GM19099 (cell line): Measurements from ENCODE around the gene SYNCRIP.

Source experiments
- POLR2A ChIP-seq: IDR thresholded peaks from 3 replicates; pipeline ENCODE4 v1.6.1; 2011; ENCODE audit warnings: low read depth; ENCODE audit not compliant: insufficient read length; ENCODE audit errors: extremely low read depth

SYNCRIP gene

DNA sequence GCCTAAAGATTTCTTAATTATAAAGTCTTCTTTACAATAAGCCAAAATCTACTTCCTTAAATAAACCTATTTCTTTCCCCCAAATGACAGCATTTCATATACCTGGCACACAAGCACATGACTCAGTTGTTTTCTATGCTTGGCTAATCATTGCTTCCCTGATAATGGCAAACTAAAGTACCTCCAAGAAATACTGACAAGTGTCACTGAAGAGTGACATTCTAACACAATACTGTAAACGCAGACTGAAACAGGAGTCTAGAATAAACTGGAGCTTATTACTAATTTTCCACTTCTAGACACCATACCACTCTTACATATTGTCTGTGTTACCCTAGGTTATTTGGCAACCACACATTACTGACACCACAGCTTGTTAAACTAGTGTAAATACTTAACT is 14.3 kb downstream of the SYNCRIP start:
- no peak for TF ChIP-seq POLR2A

DNA sequence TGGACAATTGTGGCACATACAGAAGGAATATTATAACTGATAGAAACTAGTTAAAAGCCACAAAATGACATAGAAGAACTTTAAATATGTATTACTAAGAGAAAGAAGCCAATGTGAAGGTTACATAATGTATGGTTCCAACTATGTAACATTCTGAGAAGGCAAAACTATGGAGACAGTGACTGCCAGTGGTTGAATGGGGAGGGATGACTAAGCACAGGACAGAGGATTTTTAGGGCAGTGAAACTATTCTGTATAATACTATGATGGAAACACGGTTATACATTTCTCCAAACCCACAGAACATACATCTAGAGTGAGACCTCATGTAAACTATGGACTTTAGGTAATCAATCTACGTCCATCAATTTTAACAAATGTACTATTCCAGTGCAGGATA is 22.4 kb downstream of the SYNCRIP start:
- TF ChIP-seq POLR2A: no peak

DNA sequence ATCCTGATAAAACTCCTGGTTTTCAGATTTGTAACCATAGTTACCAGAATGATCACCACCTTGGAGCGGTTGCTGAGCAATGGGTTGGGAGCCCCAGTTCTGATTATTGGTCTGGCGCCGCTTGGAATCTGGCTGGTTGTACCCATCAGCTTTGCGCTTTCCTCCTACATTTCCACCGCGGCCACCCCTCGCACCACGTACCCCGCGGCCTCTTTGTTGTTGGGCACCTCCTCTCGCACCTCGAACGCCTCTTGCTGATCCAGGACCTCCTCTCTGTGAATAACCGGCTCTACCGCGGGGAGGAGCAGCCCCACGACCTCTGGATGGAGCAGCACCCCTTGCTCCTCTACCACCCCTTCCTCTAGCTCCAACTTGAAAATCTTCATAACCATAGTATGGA is 27.9 kb downstream of the SYNCRIP start:
- no peak for TF ChIP-seq POLR2A

DNA sequence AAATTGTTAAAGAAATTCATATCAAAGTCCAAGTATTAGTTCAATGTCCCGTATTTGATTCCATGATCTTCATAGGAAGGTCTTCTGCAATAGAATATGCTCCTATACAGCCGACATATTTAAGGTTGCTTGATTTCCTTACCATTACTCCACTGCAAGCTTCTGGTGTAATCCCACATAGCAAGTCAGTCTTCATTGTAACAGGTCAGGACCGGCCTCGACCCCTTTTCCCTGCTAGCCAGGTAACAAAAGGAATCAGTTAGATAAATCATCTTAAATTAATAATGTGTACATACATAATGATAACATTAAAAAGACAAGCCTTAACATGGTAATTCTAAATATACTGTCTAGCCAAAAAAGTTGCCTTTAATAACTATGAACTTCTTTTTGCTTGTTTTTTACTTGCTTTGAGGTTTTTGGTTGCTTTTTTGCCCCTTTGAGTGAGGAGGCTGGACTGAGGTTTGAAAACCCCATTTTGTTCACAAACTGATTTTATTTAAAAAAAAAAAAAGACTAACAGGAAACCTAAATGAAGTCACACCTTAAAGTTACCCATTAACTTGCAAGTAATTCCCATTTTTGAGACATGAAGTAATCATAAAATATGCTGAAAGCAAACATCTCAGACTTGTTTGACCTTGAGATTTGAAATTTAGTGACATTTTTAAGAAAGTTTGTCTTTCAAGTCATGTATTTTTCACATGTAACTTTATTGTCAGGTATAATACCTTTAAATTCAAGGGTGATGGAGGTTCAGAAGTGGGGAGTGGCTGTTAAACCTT is 29.8 kb downstream of the SYNCRIP start:
- no peak for TF ChIP-seq POLR2A

DNA sequence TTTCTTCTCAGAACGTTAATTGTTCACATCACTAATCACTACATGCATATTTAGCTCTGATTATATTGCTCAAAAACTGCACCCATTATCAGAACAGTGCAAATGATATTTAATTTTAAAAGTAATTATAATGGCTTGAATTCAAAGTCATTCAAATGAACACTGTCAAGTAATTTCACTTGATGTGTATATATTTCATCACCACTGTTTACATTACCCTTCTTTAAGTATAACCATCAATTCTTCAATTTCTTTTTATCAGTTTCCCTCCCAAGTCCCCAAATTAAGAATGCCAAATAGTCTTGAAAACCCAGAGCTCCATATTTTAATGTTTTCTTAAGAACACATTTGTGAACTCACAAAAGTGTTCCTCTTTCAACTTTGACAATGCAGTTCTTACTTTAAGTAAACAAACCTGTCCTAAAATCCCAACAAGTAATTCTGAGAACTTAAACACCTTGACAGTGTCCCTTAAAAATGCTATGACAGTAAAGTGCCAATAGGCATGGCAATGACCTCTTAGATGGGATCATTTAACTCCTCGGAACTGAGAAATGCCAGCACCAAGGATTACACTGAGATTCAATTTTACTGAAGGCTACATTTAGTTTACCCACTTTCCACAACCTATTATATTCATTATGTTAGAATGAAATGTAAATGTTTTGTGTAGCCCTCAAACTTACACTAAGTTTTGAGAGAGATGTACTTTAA is 32.3 kb downstream of the SYNCRIP start:
- no peak for TF ChIP-seq POLR2A

DNA sequence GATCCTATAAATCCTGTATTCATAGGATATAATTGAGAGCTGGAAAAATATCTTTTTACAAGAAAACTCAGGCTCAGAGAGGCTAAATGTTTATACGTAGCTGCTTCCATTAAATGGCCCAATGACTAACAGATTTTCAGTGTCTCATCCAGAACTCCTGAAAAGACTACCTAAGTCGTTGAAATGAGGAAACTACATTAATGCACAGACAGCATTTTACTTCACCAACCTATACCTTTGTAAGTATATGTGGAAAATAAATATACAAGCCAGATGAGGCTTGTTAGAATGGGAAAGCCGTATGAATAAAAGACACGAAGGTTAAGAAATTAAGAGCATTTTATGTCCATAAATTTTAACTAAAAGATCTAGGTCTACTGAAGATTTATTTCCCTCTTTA is 40.6 kb downstream of the SYNCRIP start:
- TF ChIP-seq POLR2A: no peak

DNA sequence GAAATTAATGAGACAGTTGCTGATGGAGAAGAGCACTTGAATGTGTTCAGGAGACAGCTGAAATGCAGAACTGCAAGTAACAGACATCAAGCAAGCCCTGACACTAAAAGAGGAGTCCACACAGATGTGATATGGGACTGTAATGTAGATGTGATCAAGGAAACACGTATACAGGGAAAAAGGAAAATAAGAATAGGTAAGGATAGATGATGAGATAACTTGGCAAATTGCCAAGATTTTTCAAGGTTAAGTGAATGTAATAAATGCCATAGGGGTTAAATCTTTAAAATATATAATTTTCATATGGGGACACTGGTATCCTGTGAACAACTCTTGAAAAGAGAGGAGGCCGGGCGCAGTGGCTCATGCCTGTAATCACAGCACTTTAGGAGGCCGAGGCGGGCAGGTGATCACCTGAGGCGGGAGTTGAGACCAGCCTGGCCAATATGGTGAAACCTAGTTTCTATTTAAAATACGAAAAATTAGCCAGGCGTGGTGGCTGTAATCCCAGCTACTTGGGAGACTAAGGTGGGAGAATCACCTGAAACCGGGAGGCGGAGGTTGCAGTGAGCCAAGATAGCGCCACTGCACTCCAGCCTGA is 41.9 kb downstream of the SYNCRIP start:
- TF ChIP-seq POLR2A: no peak

DNA sequence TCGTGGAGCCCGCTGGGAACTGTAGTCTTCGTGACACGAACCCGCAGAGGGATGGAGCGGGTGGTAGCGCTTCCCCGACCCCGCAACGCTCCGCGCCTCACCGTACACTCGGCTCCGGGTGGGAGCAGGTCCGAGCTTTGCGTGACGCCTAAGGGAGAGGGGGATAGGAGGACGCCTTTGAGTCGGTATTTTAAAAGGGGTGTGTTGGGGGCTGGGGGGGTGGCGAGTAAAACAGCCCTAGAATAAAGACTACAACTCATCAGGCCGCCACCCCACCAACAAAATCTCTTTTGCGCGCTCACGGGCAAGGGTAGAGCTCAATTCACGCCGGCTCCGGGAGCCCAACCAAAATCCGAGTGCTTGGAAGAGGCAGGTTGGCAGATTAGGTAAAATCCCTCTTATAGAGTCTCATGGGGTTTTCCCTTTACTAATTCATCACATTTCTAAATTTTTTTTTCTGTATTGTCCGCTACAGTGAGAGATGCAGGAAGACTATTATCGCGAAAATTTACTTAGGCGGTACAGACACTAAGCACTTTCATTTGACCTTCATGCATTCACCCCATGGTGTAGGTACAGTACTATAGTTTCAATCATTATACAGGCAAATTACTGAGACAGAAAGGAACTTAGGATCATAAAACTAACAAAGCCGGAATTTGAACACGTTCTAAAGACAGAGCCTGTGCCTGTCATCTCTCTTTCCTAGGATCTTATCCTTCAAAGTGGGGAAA is 48.3 kb downstream of the SYNCRIP start:
- TF ChIP-seq POLR2A: no peak

DNA sequence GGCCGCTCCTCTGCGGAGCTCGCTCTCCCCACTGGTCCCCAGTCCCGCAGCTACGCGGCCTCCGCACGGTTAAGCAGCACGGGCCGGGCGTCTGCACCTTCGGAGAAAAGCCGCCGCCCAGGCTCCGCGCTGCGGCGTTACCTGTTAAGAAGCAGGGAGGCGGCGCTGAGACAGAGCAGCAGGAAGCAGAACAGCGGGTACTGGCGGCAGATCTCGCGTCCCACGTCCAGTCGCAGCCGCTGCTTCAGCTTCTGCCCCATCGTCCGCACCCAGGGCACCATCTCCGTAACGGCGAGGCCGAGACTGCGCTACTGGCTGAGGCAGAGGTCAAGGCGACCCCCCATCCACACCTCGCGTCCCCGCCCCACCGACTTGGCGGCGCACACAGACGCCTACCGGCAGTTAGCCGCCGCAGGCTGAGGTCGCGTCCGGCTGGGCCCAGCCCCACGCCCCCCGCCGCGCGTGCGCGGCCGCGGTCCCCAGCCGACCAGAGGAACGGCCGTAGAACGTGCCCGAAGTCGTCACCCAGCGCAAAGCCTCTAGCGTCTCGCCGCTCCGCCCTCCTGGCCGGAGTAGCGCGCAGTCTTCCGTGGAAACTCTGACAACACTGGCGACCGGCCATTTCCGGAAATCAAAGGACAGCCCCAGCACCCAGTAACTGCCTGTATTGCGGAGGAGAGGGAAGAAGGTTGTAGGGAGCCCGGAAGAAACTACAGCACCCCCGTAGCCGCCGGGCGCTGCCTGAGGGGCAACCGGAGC is 49.1 kb downstream of the SYNCRIP start, which contains the start of gene SNX14:
SNX14 (minus strand) TSS at position 421 of the 759 bp plus-strand sequence; CDS start at position 281, 140 bp downstream.
- peak; percentile 86 for TF ChIP-seq POLR2A

DNA sequence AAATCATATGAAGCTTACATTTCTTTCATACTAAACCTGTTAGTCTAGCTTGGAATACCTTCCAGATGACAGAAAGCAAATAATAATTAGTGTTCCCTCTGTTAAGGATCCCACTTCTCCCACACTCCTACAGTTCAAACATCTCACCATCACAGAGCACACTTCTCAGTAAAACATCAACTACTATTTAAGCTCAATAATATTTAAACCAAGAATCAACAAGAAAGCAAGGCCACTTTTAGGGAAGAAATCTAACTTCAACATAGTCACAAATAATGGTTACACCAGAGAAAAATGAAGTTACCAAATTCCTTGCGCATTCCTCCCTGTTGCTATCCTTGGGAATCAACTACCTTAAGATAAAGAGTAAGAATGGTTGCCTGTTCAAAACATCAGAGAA is 50.7 kb downstream of the SYNCRIP start:
- TF ChIP-seq POLR2A: no peak

DNA sequence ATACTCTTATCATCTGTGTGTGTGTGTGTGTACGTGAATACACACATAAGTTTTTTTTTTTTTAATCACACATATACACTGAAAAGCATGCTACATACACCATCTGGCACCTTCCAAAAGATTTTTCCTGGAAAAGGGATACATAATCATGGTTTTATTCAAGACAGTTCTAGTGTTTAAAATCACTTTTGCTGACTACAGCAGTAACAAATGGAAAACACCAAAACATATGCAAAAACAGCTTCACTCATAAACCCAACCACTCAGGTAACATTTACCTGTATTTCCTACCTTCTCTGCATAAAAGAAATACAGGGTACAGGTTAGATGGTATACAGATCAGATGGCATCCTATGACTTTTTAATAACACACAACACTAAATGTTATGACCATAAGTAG is 51.5 kb downstream of the SYNCRIP start:
- no peak for TF ChIP-seq POLR2A

DNA sequence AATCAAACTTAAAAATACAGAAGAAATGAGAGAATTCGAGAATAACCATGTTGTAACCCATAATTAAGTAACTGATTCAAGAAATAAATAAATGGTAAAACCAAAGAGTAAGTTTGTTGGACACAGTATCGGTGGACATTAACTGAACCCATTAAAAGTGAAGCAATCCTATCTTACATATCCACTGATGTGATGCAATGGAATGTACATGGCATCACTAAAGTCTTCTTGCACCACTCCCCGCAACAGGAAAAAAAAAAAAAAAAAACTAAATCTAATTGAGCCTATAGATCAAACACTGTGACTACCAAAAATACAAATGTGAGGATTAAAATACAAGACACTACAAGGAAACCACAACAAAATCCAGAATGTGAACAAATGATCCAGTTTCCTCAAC is 56.9 kb downstream of the SYNCRIP start:
- TF ChIP-seq POLR2A: no peak

DNA sequence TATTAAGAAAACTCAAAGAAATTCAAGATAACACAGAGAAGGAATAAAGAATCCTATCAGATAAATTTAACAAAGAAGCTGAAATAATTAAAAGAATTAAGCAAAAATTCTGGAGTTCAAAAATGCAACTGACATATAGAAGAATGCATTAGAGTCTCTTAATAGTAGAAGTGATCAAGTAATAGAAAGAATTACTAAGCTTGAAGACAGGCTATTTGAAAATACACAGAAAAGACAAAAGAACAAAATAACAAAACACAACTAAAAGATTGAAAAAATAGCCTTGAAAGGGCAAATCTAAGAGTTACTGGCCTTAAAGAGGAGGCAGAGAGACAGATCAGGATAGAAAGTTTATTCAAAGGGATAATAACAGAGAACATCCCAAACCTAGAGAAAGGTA is 61.1 kb downstream of the SYNCRIP start:
- no peak for TF ChIP-seq POLR2A

DNA sequence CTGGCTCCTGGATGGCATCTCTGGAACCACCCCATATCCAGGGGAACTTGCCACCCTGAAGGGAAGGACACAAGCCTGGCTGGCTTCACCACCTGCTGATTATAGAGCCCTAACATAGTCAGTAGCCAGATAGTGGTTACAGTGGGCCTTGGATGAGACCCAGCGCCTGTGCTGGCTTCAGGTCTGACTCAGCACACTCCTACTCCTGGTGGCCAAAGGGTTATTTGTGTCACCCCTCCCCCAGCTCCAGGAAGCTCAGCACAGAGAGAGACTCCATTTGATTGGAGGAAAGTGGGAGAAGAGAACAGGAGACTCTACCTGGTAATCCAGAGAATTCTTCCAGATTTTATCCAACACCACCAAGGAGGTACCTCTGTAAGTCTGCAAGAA is 61.8 kb downstream of the SYNCRIP start:
- TF ChIP-seq POLR2A: no peak
